Measurements from ENCODE around the gene FBLN2.

- TF ChIP-seq ZNF414 (CRISPR knock-in tag; IDR thresholded peaks at IDR 0.05) (no peak), CBX5 (CRISPR knock-in tag; IDR thresholded peaks at IDR 0.05; ENCODE audit: borderline replicate concordance) (no peak), SOX5 (CRISPR knock-in tag; IDR thresholded peaks at IDR 0.05; ENCODE audit: borderline replicate concordance) (no peak), ZNF792 (CRISPR knock-in tag; IDR thresholded peaks at IDR 0.05) (no peak)
Observed at GRCh38 chr3:13506239-13506638, 42.7 kb upstream of the FBLN2 start.

Measured in HepG2 (cell line).